HepG2 (cell line): ENCODE data around the gene SEPTIN2. TPM values are rescaled to one million over a fixed set of nuclear protein-coding genes. Genes with fewer than 3 reads are reported as not detected.

Experiments
- ATAC-seq: fragments of 200-7000 bp; cut with Tn5 transposase; 3 replicates; pipeline ENCODE4 v1.9.1; 2020; ENCODE audit warnings: mild to moderate bottlenecking, moderate library complexity
- BruUV-seq: library from RNA; stranded (reverse); fragments of 400-500 nt; replicated peaks from 2 replicates; lab custom pipeline; 2021; lab: Mats Ljungman, UMichigan
- CTCF ChIA-PET: fragments of 300-600 bp; formaldehyde crosslinking; extraction: SDS; loops from one replicate; lab custom pipeline; 2021; ENCODE audit warnings: low total read pairs, inconsistent platforms, low intra/inter-chr PET ratio; lab: Yijun Ruan, JAX
- POLR2A ChIA-PET: fragments of 350-600 bp; sonication (Branson Sonifier 250); formaldehyde crosslinking; loops from one replicate; lab custom pipeline; 2020; ENCODE audit warnings: antibody characterized with exemption, inconsistent platforms; lab: Yijun Ruan, JAX
- DNase-seq: peaks from one replicate; pipeline ENCODE4 v3.0.0-alpha.2; 2015; ENCODE audit warnings: low spot score
- FAIRE-seq: peaks from 3 replicates; lab custom pipeline; 2011; peaks lifted over from hg19 to GRCh38; lab: Jason Lieb, UNC
- H2AFZ ChIP-seq: one replicate; pipeline ENCODE4 v1.6.1; 2011; ENCODE audit warnings: low read length, inconsistent platforms
- H3K27ac ChIP-seq: fragments of 300-600 bp; 3 replicates; pipeline ENCODE4 v1.8.0; 2011; ENCODE audit warnings: mixed run types, mild to moderate bottlenecking, mixed read lengths, low read length, inconsistent platforms; ENCODE audit not compliant: insufficient read depth; ENCODE audit errors: extremely low read length
- H3K27me3 ChIP-seq, 2 experiments: fragments of 200-600 bp in 1 of 2; 2 replicates in 1 of 2; 3 replicates in 1 of 2; pipeline versions ENCODE4 v1.6.0 to v1.8.0; 2011; ENCODE audit warnings: low read length in 2 of 2, mild to moderate bottlenecking in 2 of 2, moderate library complexity in 2 of 2, inconsistent platforms in 1 of 2; ENCODE audit not compliant: insufficient read depth in 2 of 2, control insufficient read depth in 1 of 2
- H3K36me3 ChIP-seq, 2 experiments: fragments of 200-600 bp in 1 of 2; replicated peaks in 1 of 2; 2 replicates in 1 of 2; 3 replicates in 1 of 2; pipeline versions ENCODE4 v1.5.1 to v1.8.0; 2011; ENCODE audit warnings: low read length in 2 of 2, inconsistent platforms in 1 of 2; ENCODE audit not compliant: insufficient read depth in 2 of 2, control insufficient read depth in 1 of 2
- H3K4me1 ChIP-seq: 2 replicates; pipeline ENCODE4 v1.5.1; 2012; ENCODE audit warnings: low read length, inconsistent platforms; ENCODE audit not compliant: insufficient read depth
- H3K4me2 ChIP-seq: 2 replicates; pipeline ENCODE4 v1.6.0; 2011; ENCODE audit warnings: low read depth, low read length, inconsistent platforms
- H3K4me3 ChIP-seq, 3 experiments: fragments of 200-600 bp in 1 of 3; sonication (generic), shearing (Covaris generic) in 1 of 3; replicated peaks in 1 of 3; 2 replicates each; pipeline ENCODE4 v1.5.1; 2011 to 2016; ENCODE audit warnings: low read length in 3 of 3, inconsistent platforms in 2 of 3, low read depth in 2 of 3, mild to moderate bottlenecking in 2 of 3, control low read depth in 1 of 3, mixed read lengths in 1 of 3; ENCODE audit not compliant: insufficient read depth in 1 of 3
- H3K79me2 ChIP-seq: one replicate; pipeline ENCODE4 v1.6.1; 2011; ENCODE audit warnings: low read length, inconsistent platforms; ENCODE audit not compliant: insufficient read depth
- H3K9ac ChIP-seq: 2 replicates; pipeline ENCODE4 v1.6.0; 2011; ENCODE audit warnings: mild to moderate bottlenecking, low read depth, low read length, inconsistent platforms; ENCODE audit not compliant: insufficient read depth
- H3K9me3 ChIP-seq: 2 replicates; pipeline ENCODE4 v1.5.1; 2012; ENCODE audit warnings: mild to moderate bottlenecking, low read length
- H4K20me1 ChIP-seq: 2 replicates; pipeline ENCODE4 v1.6.0; 2011; ENCODE audit warnings: inconsistent platforms, mild to moderate bottlenecking, low read length, moderate library complexity; ENCODE audit not compliant: insufficient read depth
- AGO2 ChIP-seq: fragments of 200-400 bp; formaldehyde crosslinking; optimal IDR thresholded peaks from 2 replicates; pipeline ENCODE3; 2017; ENCODE audit warnings: mild to moderate bottlenecking, low read depth, low read length, moderate library complexity
- AKAP8 ChIP-seq: sonication (generic); formaldehyde crosslinking; IDR thresholded peaks from 2 replicates; pipeline ENCODE4 v1.5.1; 2020; ENCODE audit warnings: mild to moderate bottlenecking, missing genetic modification reagents
- HOXA3 ChIP-seq: sonication (generic); formaldehyde crosslinking; IDR thresholded peaks from 2 replicates; pipeline ENCODE4 v1.5.0; 2020; ENCODE audit warnings: missing genetic modification reagents
- POGZ ChIP-seq: sonication (generic); formaldehyde crosslinking; IDR thresholded peaks from 2 replicates; pipeline ENCODE4 v1.4.0; 2020; ENCODE audit warnings: mild to moderate bottlenecking, missing genetic modification reagents
- RBFOX2 ChIP-seq: fragments of 200-400 bp; formaldehyde crosslinking; IDR thresholded peaks from 2 replicates; pipeline ENCODE4 v1.6.1; 2017; ENCODE audit warnings: low read depth, mild to moderate bottlenecking, low read length
- RBM22 ChIP-seq: fragments of 200-400 bp; formaldehyde crosslinking; optimal IDR thresholded peaks from 2 replicates; pipeline ENCODE3; 2017; ENCODE audit warnings: mild to moderate bottlenecking, low read length, moderate library complexity
- ZBTB38 ChIP-seq: sonication (generic); formaldehyde crosslinking; IDR thresholded peaks from 2 replicates; pipeline ENCODE4 v1.5.1; 2020; ENCODE audit warnings: mild to moderate bottlenecking, missing genetic modification reagents
- ZNF430 ChIP-seq: sonication (generic); formaldehyde crosslinking; IDR thresholded peaks from 2 replicates; pipeline ENCODE4 v1.9.0; 2021; ENCODE audit warnings: mild to moderate bottlenecking, missing genetic modification reagents
- ZNF775 ChIP-seq: sonication (generic); formaldehyde crosslinking; IDR thresholded peaks from 2 replicates; pipeline ENCODE4 v1.4.0; 2020; ENCODE audit warnings: missing genetic modification reagents, mild to moderate bottlenecking, moderate library complexity, borderline replicate concordance
- WGBS: methylation state at CpG from one replicate; pipeline ENCODE4 v1.1.6; 2017; ENCODE audit warnings: low lambda C conversion rate; 5-methylcytosine and 5-hydroxymethylcytosine counted together
- in situ Hi-C: cut with HindIII; loops from 2 replicates; pipeline ENCODE4 v1.10.0; 2017; ENCODE audit warnings: low pct_unique_long_range_greater_than_20kb; ENCODE audit not compliant: extremely low pct_ligation_motif_present
- intact Hi-C: fragments of 100-400 bp; cut with micrococcal nuclease; formaldehyde crosslinking; loops from one replicate; pipeline ENCODE4 v1.10.0; 2022; ENCODE audit not compliant: unreplicated experiment
- polyA plus RNA-seq, 8 experiments: library from polyadenylated mRNA; depleted of rRNA in 3 of 8; stranded (reverse) in 7 of 8; unstranded in 1 of 8; fragments of >200 nt; fragmentation: Illumina TruSeq in 4 of 8; extraction: Trizol in 4 of 8; gene quantifications; 2 replicates each; pipeline versions ENCODE4 v1.2.1 to v1.2.3, GENCODE V29; 2011 to 2016; ENCODE audit warnings: low read depth in 4 of 8, missing spikeins in 1 of 8, mixed read lengths in 1 of 8; ENCODE audit not compliant: insufficient read depth in 1 of 8
- total RNA-seq, 5 experiments: library from RNA; depleted of rRNA; stranded (reverse); fragments of >200 nt; fragmentation: Illumina TruSeq; extraction: Trizol; gene quantifications; 2 replicates each; pipeline ENCODE4 v1.2.3, GENCODE V29; 2016; ENCODE audit warnings: low read depth in 1 of 5
- TF ChIP-seq, protein P1 (sequence below): sonication (generic); formaldehyde crosslinking; IDR thresholded peaks from 2 replicates; pipeline ENCODE4 v1.5.1; 2020; ENCODE audit warnings: mild to moderate bottlenecking, missing genetic modification reagents, moderate library complexity
- TF ChIP-seq, protein P2 (sequence below): fragments of 450-650 bp; IDR thresholded peaks from 2 replicates; pipeline ENCODE4 v1.6.1; 2017; ENCODE audit warnings: mild to moderate bottlenecking
- TF ChIP-seq, protein P3 (sequence below), 2 experiments: IDR thresholded peaks; 2 replicates each; pipeline ENCODE4 v1.6.1; 2011 to 2012; ENCODE audit warnings: low read length in 2 of 2, borderline replicate concordance in 1 of 2, low read depth in 1 of 2, mild to moderate bottlenecking in 1 of 2, moderate library complexity in 1 of 2

SEPTIN2 gene
- total and polyA plus RNA-seq, 2 of the 13 experiments (the other 11 are each of a cell fraction or from before 2014, with no cell fraction given) = 493 to 733 TPM

DNA sequence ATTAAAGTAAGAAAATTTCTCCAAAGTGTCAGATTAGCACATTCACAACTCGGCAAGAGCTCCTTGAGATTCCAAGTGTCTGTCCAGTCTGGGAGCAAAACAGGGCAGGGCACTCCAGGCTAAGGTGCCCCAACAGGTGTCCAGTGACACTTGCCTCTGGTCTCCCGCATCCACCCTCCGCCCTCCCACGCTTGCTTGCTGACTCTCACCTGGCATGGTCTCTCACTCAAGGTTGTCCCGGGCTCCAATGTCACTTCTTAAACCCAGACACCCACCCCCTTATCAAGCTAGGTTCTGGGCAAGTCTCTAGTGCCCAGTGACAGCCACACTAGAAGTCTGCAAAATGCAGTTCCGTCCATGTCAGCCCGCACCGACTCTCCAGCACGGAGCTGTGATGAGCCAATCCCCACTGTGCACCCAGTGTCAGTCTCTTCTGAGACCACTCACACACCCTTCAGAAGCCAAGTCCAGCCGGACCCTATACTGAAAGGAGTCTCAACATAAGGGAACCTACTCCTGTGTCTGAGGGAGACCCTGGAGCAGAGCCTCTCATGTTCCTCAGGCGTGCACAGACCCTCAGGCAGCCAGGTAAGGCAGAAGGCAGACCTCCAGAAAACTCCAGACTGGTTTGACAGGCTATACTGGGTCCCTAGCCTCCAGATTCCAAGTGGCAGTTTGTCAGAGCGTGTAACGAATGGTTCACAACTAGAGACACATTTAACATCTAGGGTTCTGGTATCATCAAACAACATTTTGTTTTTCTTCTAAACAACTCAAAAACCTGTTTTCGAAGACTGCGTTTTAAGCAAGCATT is 45.8 kb upstream of the SEPTIN2 start:
- 92% methylated on average over 15 of the region's 15 CpGs for WGBS
- Histone ChIP-seq H3K4me1 (peaks cover 73% of the 10 kb centered on the region), H3K79me2 (peaks cover 94% of the 10 kb centered on the region), H3K4me3 (peak overlapping the region in 2 of 3 experiments; percentile 75 to 91; a peak in 4 of 6 replicates), H3K27ac (no peak overlapping the region), H3K36me3 (peaks cover 28 to 43% of the 10 kb centered on the region in 2 experiments), H3K27me3 (no peaks in the 10 kb centered on the region; a peak in 1 of 5 replicates), H3K9ac (peak overlapping the region; percentile 97), H2AFZ (no peak overlapping the region), H3K9me3 (no peaks in the 10 kb centered on the region), H3K4me2 (peak overlapping the region; percentile 97), H4K20me1 (peaks cover 65% of the 10 kb centered on the region)
- ChIA-PET CTCF (no interaction called here), POLR2A (no interaction called here)
- intact Hi-C loops = loop anchor here (10.0 kb wide), 1 partner anchor 85 kb away; the partner anchor contains the start of gene FARP2
- in situ Hi-C loops = loop anchor here (5.0 kb wide), 1 partner anchor 47 kb away; the partner anchor contains the start of genes HDLBP and SEPTIN2
- FAIRE-seq (no peak), DNase-seq (no peak), ATAC-seq (no peak)
- no TSS peak for BruUV-seq
- 0 out of 2 replicates have a peak, but pooled peaks have one; percentile 8 for TF ChIP-seq ZNF430 (CRISPR knock-in tag)
- TF ChIP-seq, protein P1, sequence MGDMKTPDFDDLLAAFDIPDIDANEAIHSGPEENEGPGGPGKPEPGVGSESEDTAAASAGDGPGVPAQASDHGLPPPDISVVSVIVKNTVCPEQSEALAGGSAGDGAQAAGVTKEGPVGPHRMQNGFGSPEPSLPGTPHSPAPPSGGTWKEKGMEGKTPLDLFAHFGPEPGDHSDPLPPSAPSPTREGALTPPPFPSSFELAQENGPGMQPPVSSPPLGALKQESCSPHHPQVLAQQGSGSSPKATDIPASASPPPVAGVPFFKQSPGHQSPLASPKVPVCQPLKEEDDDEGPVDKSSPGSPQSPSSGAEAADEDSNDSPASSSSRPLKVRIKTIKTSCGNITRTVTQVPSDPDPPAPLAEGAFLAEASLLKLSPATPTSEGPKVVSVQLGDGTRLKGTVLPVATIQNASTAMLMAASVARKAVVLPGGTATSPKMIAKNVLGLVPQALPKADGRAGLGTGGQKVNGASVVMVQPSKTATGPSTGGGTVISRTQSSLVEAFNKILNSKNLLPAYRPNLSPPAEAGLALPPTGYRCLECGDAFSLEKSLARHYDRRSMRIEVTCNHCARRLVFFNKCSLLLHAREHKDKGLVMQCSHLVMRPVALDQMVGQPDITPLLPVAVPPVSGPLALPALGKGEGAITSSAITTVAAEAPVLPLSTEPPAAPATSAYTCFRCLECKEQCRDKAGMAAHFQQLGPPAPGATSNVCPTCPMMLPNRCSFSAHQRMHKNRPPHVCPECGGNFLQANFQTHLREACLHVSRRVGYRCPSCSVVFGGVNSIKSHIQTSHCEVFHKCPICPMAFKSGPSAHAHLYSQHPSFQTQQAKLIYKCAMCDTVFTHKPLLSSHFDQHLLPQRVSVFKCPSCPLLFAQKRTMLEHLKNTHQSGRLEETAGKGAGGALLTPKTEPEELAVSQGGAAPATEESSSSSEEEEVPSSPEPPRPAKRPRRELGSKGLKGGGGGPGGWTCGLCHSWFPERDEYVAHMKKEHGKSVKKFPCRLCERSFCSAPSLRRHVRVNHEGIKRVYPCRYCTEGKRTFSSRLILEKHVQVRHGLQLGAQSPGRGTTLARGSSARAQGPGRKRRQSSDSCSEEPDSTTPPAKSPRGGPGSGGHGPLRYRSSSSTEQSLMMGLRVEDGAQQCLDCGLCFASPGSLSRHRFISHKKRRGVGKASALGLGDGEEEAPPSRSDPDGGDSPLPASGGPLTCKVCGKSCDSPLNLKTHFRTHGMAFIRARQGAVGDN (CRISPR knock-in tag) = peak; percentile 24
- peak; percentile 68 for TF ChIP-seq ZBTB38 (CRISPR knock-in tag)
- TF ChIP-seq HOXA3 (CRISPR knock-in tag) = 0 out of 2 replicates have a peak, but pooled peaks have one; percentile 17
- peak; percentile 73 for TF ChIP-seq RBM22
- TF ChIP-seq POGZ (CRISPR knock-in tag) = no peak
- no peak for TF ChIP-seq ZNF775 (CRISPR knock-in tag)
- peak; percentile 23; the same call in 1 of the 2 replicates for TF ChIP-seq AKAP8 (CRISPR knock-in tag)
- TF ChIP-seq, protein P2, sequence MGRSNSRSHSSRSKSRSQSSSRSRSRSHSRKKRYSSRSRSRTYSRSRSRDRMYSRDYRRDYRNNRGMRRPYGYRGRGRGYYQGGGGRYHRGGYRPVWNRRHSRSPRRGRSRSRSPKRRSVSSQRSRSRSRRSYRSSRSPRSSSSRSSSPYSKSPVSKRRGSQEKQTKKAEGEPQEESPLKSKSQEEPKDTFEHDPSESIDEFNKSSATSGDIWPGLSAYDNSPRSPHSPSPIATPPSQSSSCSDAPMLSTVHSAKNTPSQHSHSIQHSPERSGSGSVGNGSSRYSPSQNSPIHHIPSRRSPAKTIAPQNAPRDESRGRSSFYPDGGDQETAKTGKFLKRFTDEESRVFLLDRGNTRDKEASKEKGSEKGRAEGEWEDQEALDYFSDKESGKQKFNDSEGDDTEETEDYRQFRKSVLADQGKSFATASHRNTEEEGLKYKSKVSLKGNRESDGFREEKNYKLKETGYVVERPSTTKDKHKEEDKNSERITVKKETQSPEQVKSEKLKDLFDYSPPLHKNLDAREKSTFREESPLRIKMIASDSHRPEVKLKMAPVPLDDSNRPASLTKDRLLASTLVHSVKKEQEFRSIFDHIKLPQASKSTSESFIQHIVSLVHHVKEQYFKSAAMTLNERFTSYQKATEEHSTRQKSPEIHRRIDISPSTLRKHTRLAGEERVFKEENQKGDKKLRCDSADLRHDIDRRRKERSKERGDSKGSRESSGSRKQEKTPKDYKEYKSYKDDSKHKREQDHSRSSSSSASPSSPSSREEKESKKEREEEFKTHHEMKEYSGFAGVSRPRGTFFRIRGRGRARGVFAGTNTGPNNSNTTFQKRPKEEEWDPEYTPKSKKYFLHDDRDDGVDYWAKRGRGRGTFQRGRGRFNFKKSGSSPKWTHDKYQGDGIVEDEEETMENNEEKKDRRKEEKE = no peak
- 0 out of 2 replicates have a peak, but pooled peaks have one; percentile 32 for TF ChIP-seq RBFOX2
- TF ChIP-seq AGO2 = peak; percentile 38
- TF ChIP-seq, protein P3, sequence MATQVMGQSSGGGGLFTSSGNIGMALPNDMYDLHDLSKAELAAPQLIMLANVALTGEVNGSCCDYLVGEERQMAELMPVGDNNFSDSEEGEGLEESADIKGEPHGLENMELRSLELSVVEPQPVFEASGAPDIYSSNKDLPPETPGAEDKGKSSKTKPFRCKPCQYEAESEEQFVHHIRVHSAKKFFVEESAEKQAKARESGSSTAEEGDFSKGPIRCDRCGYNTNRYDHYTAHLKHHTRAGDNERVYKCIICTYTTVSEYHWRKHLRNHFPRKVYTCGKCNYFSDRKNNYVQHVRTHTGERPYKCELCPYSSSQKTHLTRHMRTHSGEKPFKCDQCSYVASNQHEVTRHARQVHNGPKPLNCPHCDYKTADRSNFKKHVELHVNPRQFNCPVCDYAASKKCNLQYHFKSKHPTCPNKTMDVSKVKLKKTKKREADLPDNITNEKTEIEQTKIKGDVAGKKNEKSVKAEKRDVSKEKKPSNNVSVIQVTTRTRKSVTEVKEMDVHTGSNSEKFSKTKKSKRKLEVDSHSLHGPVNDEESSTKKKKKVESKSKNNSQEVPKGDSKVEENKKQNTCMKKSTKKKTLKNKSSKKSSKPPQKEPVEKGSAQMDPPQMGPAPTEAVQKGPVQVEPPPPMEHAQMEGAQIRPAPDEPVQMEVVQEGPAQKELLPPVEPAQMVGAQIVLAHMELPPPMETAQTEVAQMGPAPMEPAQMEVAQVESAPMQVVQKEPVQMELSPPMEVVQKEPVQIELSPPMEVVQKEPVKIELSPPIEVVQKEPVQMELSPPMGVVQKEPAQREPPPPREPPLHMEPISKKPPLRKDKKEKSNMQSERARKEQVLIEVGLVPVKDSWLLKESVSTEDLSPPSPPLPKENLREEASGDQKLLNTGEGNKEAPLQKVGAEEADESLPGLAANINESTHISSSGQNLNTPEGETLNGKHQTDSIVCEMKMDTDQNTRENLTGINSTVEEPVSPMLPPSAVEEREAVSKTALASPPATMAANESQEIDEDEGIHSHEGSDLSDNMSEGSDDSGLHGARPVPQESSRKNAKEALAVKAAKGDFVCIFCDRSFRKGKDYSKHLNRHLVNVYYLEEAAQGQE (IDR thresholded peaks at IDR 0.05; ENCODE audit: borderline replicate concordance in 1 of 2, low read depth in 1 of 2, low read length in 2 of 2) = no peak
